ENCODE measurements around the gene ABCC2.

DNA sequence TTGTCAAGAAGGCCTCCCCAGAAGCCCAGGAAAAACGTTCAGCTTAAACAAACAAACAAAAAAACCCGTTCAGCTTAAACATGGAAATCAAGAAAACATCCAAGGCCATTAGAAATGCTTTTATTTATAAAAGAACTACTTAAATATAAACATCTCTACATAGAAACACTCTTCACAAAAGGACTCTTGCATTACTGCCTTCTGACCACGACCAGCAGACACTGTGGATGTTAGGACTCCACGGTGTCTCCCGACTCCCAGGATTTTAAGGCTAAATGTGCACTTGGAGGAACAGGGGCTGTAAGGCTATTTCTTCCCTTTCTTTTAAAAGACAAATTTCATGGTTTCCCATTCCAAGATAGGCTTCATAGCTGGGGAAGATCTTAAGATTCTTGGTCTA is 93.0 kb downstream of the ABCC2 start:
- TF ChIP-seq REST (IDR thresholded peaks at IDR 0.05; ENCODE audit: low read depth) (no peak), RAD21 (IDR thresholded peaks at IDR 0.05; ENCODE audit: low read depth) (no peak), EGR1 (IDR thresholded peaks at IDR 0.05) (no peak), MAX (IDR thresholded peaks at IDR 0.05) (no peak), CEBPB (IDR thresholded peaks at IDR 0.05) (no peak), EP300 (IDR thresholded peaks at IDR 0.05; ENCODE audit: borderline replicate concordance) (no peak), TAF1 (IDR thresholded peaks at IDR 0.05; ENCODE audit: low read depth) (no peak), FOXM1 (IDR thresholded peaks at IDR 0.05; ENCODE audit: borderline replicate concordance, low read depth) (no peak), CREB1 (IDR thresholded peaks at IDR 0.05; ENCODE audit: low read depth) (no peak)
